CD4-positive, alpha-beta T cell treated with Interleukin-2 at 100 ng/mL for 4 hours (primary cell): ENCODE data around the gene SYNPO2.
"Not testable (repeated sequence)": the region's sequence is repeated elsewhere in the genome, so short reads cannot be mapped to it uniquely, and the experiment has no call there.

ENCODE experiments used
- DNase-seq: peaks from one replicate; pipeline ENCODE4 v3.0.0-alpha.2; 2020; ENCODE audit warnings: low spot score

The SYNPO2 gene

GRCh38 chr4:119032921-119033685, 144.4 kb downstream of the SYNPO2 start:
- no peak for DNase-seq

DNA sequence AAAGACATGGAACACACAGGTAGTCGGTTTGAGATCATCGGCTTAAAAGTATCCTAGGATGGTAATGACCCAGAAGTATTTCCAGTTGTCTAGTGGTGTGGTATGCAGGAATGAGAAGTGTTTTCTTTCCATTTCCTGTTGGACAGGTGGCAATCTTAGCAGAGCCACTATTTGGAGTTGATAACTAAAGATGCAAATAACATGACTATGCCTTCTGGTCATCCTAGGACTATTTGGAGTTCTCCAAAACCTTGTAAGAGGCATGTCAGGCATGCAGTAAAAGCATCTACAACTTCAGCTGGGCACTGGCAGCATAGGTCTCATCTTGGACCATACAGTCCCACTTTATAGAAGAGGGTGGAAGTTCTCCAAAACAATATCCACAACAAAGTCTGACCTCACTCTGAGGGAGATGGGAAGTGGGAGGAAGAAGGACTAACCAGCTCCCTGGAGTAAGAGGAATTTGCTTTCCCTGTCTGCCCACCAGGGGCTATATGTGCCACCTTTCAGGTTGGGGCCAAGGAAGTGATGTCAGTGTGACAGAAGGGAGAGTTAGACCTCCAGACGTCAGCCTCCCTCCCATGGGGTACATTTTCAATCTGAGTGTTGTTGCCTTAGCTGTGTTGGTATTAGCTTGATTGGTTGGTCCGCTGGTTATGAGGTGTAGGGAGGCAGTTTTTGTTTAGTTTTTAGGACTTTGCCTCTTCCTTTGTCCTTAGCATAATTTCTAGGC, 145.8 kb downstream of the SYNPO2 start:
- DNase-seq = no peak

DNA sequence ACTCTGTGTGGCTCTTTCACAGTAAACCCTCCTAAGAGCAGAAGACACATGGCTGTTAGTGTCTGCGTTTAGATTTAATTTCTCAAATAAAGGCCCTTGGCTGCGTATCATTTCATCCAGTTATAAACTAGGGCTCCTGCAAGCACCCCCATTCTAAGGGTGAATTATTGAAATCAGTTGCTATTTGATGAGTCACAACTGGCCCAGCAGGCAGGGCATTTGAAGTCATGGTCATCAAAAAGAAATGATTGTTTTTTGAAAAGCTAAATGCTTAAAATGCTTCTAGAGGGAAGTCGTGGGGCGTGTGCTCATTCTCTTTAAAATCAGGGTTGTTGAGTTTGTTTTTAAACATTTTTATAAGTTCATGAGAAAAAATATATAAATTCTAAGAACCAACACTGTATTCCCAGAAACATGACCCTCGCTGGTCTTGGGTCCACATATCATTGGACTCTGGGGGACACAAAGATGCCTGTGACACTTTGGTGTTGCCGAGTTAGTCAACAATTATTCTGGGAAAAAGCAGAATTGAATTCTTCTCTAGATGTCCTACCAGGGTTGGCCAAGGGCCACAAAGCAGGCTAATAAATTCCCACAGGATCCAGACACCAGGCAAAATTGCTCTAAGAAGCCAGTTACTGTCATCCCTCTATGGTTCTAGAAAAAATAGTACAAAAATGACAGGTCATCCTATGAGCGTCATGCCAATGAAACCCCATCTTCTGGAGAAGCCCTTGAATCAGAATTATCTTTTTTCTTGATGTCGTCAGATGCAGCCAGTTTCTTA, 147.5 kb downstream of the SYNPO2 start:
- DNase-seq = no peak

GRCh38 chr4:119037709-119038108, 149.1 kb downstream of the SYNPO2 start:
- DNase-seq = no peak

DNA sequence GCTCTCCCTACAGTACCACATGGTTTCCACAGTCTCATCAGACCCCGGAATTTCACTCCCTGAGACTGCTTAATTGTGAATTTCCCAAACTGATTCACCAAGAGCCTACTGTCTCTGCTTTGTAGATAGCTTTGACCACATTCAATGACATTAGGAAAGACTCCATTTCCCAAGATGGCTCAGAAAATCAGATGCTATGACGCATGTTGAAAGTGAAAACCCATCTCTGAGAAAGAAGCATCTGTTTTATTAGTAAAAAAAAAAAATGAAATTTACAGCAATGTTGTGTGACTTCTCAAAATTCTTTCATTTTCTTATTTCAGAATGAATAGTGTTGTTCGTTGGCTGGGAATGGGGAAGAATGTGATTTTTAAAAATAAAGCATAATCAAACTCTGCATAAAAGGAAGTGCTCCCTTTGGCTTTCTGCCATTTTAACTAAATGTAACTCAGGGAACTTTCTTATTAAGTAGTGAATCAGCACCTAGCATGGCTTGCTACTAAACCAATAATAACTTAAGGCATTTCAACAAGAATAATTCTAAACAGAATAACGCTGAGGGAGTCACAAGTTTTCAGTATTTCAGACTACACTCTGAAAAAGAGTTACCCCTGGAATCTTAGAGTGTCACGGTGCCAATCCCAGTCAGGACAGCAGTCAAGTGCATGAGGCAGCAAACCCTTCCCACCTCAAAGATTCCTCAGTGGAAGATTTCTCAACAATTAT, 149.6 kb downstream of the SYNPO2 start:
- DNase-seq = no peak

- DNase-seq = no peak
Observed at GRCh38 chr4:119039160-119039559, 150.5 kb downstream of the SYNPO2 start.

GRCh38 chr4:119039779-119040178, 151.1 kb downstream of the SYNPO2 start:
- no peak for DNase-seq

- DNase-seq = no peak
Observed at GRCh38 chr4:119040261-119040660, 151.6 kb downstream of the SYNPO2 start.

GRCh38 chr4:119040694-119041185, 152.1 kb downstream of the SYNPO2 start:
- no peak for DNase-seq

DNA sequence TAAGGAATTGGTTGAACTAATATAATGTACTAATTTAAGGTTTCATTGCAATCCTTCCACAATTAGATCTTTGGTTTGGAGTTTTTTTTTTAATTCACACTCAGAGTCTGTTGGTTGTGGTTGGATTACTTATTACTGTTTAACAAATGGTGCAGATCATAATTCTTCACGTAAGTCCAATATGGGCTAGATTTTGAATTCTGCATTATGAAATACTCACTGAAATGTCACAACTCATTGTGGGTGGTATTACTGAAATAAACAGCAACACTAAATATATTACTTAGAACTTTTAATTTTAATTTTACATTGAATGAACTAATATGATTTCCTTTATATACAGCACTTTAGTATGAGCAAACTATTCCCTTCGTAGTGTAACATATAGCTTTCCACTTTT, 152.7 kb downstream of the SYNPO2 start:
- DNase-seq = no peak

DNA sequence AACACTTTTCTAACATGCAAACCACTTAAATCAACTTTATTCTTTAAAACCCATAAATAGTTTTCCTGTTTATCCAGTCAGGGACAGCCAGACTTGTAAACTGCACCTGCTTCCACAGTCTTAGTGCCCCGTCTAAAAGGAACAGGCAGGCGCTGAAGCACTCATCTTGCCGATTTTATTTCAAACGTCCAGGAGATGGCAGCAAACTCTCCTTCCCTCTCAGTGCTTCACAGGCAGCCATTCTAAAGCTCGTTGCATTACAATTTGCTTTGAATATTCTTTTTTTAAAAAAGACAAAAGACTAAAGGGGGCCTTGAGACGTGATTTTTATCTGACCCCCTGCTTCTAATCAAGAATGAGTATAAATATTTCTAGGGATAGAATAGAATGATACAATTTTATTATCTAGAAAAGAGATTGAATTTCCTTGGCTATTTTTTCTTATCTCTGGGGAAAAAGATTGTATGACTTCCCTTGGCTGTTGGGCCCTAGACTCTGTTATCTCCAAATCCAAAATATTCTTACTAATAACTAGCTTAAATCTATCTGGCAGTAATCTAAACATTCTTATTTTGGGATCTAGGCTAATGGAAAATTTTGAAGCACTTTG, 153.4 kb downstream of the SYNPO2 start:
- peak; percentile 72 for DNase-seq

- no peak for DNase-seq
Observed at GRCh38 chr4:119046263-119046662, 157.6 kb downstream of the SYNPO2 start.

GRCh38 chr4:119047059-119047458, 158.4 kb downstream of the SYNPO2 start:
- DNase-seq = not testable (repeated sequence)

DNA sequence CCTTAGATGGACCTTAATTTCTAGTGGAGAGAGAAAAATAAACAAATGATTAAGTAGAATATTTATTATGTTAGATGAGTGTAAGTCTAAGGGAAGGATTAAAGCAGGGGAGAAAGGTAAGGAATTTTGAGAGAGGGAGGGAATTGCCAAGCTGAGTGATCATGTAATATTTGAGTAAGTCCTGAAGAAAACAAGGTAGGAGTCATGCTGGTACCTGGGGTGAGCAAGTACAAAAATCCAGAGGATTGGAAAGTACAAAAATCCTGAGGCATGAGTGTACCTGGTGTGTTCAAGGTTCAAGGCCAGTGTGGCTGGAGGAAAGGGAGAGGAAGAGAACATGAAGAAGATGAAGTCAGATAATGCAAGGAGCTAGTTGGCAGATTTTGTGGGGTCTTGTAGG, 159.8 kb downstream of the SYNPO2 start:
- no peak for DNase-seq

GRCh38 chr4:119049342-119049741, 160.7 kb downstream of the SYNPO2 start:
- no peak for DNase-seq

DNA sequence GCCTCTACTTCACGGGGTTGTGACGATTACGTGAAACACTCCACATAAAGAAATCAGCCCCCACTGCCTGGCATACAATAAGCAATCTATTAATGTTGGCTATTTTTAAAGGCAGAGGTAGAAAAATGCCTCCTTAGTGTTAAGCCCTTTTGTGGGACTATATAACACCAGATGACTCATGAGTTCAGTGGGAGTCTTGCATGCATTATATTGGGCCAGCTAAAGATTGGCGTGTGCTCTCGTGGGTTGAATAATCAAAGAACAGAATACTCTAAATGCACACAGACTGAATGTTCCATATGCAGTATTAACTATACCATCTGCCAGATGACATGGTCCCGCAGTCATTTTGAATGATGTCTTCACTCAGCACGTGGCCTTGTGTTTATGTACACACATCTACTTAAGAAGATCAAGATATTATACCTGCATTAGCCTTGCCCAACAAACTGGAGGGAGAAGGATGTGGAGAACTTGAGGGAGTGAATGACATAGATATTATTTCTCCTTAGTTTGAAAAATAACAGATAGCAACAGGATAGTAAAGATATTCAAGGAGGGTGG, 162.0 kb downstream of the SYNPO2 start:
- DNase-seq = no peak

DNA sequence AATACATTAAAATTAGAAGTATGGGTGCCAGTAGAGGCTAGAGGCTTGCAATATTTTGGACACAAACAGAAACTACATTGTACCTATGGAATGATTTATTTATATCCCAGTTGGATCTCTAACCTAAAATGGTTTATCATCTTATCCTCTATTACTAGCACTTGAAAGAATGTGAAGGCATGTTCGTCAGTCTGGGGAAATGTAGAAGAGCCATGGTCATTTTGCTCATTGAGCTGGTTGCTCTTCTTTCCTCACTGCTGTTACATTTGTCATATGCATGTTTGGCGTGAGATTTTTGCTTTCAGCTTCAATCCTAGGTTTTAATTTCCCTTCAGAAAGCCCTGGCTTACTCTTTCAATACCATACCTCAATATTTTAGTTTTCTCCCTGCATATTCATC, 164.6 kb downstream of the SYNPO2 start:
- DNase-seq = no peak

DNA sequence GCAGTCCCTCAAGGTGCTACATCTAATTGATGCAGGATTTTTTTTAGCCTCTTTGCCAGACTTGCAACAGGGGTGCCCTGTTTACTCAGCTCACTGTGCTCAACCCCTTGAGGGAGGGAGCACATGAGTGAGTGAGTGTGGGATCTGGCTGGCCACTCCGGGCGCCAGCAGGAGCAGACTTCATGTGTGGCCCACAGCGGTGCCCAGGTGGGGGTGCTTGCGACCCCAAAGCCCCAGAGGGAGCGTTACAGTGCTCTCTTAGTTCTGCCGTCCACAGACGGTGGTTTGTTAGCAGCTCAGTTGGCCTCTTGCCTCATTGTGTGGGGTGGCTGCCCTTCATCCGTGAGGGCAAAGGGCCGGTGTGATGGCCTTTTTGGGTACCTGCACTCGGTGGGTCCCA, 165.3 kb downstream of the SYNPO2 start:
- DNase-seq = no peak

DNA sequence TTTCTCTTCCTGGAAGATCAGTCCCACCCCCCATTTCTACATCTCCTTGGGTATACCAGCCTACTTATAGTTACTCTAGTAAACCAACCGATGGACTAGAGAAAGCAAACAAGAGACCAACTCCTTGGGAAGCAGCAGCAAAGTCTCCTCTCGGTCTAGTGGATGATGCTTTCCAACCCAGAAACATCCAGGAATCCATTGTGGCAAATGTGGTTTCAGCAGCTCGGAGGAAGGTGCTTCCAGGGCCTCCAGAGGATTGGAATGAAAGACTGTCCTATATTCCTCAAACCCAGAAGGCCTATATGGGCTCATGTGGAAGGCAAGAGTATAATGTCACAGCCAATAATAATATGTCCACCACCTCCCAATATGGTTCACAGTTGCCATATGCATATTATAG, 168.8 kb downstream of the SYNPO2 start:
- DNase-seq = no peak

DNA sequence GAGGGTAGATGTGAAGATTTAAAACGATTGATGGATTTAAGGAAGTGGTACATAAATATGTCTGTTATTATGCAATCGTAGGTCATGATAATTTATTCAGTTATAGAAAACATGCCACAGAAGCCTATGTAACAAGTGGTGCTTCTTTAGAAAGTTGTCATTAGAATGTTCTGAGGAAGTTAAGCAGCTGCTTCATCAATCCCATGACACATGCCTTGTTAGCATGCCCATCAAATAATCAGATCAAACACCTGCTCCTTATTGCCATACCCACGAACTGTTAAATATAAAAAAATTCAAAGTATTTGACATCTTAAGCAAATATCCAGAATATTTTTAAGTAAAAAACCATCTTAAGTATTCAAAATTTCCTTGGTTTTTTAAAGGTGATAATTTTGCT, 170.6 kb downstream of the SYNPO2 start:
- DNase-seq = no peak

DNA sequence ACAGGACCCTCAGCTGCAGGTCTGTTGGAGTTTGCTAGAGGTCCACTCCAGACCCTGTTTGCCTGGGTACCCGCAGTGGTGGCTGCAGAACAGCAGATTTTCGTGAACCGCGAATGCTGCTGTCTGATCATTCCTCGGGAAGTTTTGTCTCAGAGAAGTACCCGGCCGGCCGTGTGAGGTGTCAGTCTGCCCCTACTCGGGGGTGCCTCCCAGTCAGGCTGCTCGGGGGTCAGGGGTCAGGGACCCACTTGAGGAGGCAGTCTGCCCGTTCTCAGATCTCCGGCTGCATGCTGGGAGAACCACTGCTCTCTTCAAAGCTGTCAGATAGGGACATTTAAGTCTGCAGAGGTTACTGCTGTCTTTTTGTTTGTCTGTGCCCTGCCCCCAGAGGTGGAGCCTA, 178.5 kb downstream of the SYNPO2 start:
- not testable (repeated sequence) for DNase-seq
